Astrocyte (in vitro differentiated cells and primary cell): Measurements from ENCODE around the gene HOXD9. TPM values are rescaled to one million over a fixed set of nuclear protein-coding genes. Genes with fewer than 3 reads are reported as not detected.

ENCODE experiments used
- DNase-seq: peaks from one replicate; pipeline ENCODE4 v3.0.0-alpha.2; 2010; ENCODE audit warnings: low read depth
- FAIRE-seq: peaks from 2 replicates; lab custom pipeline; 2011; peaks lifted over from hg19 to GRCh38; lab: Jason Lieb, UNC
- H2AFZ ChIP-seq: 2 replicates; pipeline ENCODE4 v1.6.0; 2012; ENCODE audit warnings: low read depth, low read length, inconsistent platforms
- H3K27ac ChIP-seq: 2 replicates; pipeline ENCODE4 v1.5.1; 2011; ENCODE audit warnings: low read depth, low read length, inconsistent platforms
- H3K27me3 ChIP-seq: 2 replicates; pipeline ENCODE4 v1.6.0; 2011; ENCODE audit warnings: low read length, inconsistent platforms; ENCODE audit not compliant: insufficient read depth
- H3K36me3 ChIP-seq: 2 replicates; pipeline ENCODE4 v1.5.1; 2011; ENCODE audit warnings: low read length, inconsistent platforms; ENCODE audit not compliant: insufficient read depth
- H3K4me1 ChIP-seq: 2 replicates; pipeline ENCODE4 v1.5.1; 2011; ENCODE audit warnings: low read length, inconsistent platforms; ENCODE audit not compliant: insufficient read depth
- H3K4me2 ChIP-seq: 2 replicates; pipeline ENCODE4 v1.6.0; 2012; ENCODE audit warnings: low read length, inconsistent platforms
- H3K4me3 ChIP-seq: 2 replicates; pipeline ENCODE4 v1.5.1; 2011; ENCODE audit warnings: low read depth, mild to moderate bottlenecking, low read length, inconsistent platforms; ENCODE audit not compliant: insufficient read depth
- H3K79me2 ChIP-seq: 2 replicates; pipeline ENCODE4 v1.6.0; 2012; ENCODE audit warnings: mild to moderate bottlenecking, low read length, inconsistent platforms; ENCODE audit not compliant: insufficient read depth
- H3K9ac ChIP-seq: 2 replicates; pipeline ENCODE4 v1.6.0; 2012; ENCODE audit warnings: mild to moderate bottlenecking, low read length, inconsistent platforms
- H3K9me3 ChIP-seq: 2 replicates; pipeline ENCODE4 v1.5.1; 2012; ENCODE audit warnings: low read depth, mild to moderate bottlenecking, low read length, inconsistent platforms; ENCODE audit not compliant: insufficient read depth
- H4K20me1 ChIP-seq: 2 replicates; pipeline ENCODE4 v1.6.0; 2012; ENCODE audit warnings: low read length, inconsistent platforms; ENCODE audit not compliant: insufficient read depth
- H3K27ac Mint-ChIP-seq: one replicate; pipeline ENCODE4 v1.8.0; 2021; ENCODE audit warnings: mild to moderate bottlenecking, mixed read lengths; ENCODE audit not compliant: unreplicated experiment
- H3K27me3 Mint-ChIP-seq: one replicate; pipeline ENCODE4 v1.8.0; 2021; ENCODE audit warnings: low read depth, mixed read lengths; ENCODE audit not compliant: unreplicated experiment
- H3K36me3 Mint-ChIP-seq: one replicate; pipeline ENCODE4 v1.8.0; 2021; ENCODE audit warnings: low read depth, mixed read lengths; ENCODE audit not compliant: unreplicated experiment
- H3K4me1 Mint-ChIP-seq: one replicate; pipeline ENCODE4 v1.8.0; 2021; ENCODE audit warnings: low read depth, mixed read lengths; ENCODE audit not compliant: unreplicated experiment
- H3K4me3 Mint-ChIP-seq: one replicate; pipeline ENCODE4 v1.8.0; 2021; ENCODE audit warnings: mild to moderate bottlenecking, moderate library complexity, mixed read lengths; ENCODE audit not compliant: unreplicated experiment
- H3K9me3 Mint-ChIP-seq: one replicate; pipeline ENCODE4 v1.8.0; 2021; ENCODE audit warnings: mild to moderate bottlenecking, mixed read lengths; ENCODE audit not compliant: unreplicated experiment
- EZH2 ChIP-seq: IDR thresholded peaks from 2 replicates; pipeline ENCODE4 v1.6.1; 2012; ENCODE audit warnings: mild to moderate bottlenecking, low read length, inconsistent platforms; ENCODE audit not compliant: insufficient read depth
- total RNA-seq: library from RNA; stranded (reverse); gene quantifications from 2 replicates; pipeline ENCODE4 v1.2.1, GENCODE V29; 2021
- TF ChIP-seq, protein P1 (sequence below): IDR thresholded peaks from 2 replicates; pipeline ENCODE4 v1.5.1; 2011; ENCODE audit warnings: low read depth, mild to moderate bottlenecking, inconsistent platforms, low read length, moderate library complexity; ENCODE audit not compliant: insufficient read depth

HOXD9 gene
- total RNA-seq, 1 donor from 2014 or later, result not detected

DNA sequence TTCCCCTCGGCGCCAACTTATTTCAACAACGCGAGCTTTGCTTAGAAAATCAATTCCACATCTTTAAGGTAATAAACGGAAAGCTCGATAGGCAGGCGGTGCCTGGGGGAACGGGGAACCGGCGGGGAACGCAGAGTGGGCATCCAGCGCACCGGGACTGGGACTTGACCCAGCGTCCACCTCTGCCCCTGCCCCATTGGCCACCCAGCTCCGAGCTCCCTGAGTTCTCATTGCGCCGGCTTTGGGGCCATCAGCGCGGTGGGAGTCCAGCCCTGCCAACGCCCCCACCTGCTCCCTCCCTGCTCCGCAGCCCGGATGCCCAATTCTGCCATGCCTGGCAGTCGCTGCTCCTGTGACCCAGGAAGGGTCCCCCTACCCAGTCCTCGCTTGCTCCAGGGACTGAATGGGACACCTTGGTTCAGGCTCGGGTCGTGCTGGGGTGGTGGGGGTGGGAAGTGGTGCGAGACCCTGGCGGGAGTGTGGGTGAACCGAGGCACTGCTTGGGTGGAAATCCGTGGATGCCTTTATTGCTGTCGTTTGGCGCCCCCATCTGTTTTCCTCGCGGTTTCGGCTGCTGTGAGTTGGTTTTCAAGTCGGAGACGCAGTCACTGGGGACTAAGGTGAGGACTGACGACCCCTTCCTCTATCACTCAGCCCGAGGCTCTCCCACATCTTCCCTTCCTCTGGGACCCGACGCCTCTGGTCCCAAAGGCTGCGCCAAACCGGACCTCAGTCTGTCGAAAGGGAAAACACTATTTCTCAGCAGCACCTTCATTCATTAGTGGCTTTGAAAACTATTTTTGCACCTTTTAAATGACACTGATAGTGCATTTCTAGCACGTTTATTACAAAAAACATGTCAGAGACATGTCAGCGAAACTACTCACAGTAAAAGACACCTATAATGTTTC is 36.4 kb upstream of the HOXD9 start:
- Mint-ChIP-seq H3K9me3 (peaks cover 38% of the 10 kb centered on the region), H3K36me3 (peaks cover 2% of the 10 kb centered on the region), H3K4me1 (no peaks in the 10 kb centered on the region), H3K27ac (peak overlapping the region; percentile 50), H3K27me3 (peaks cover 92% of the 10 kb centered on the region), H3K4me3 (no peak overlapping the region)
- no peaks in the 10 kb centered on the region for H3K36me3 ChIP-seq
- no peak overlapping the region for H3K9ac ChIP-seq
- peaks cover 3% of the 10 kb centered on the region for H3K9me3 ChIP-seq
- no peak for DNase-seq
- H4K20me1 ChIP-seq, result peaks cover 25% of the 10 kb centered on the region
- H3K4me3 ChIP-seq, result no peak overlapping the region
- no peak overlapping the region for H3K27ac ChIP-seq
- H3K4me1 ChIP-seq, result no peaks in the 10 kb centered on the region
- FAIRE-seq, result no peak
- no peaks in the 10 kb centered on the region for H3K79me2 ChIP-seq
- no peak overlapping the region for H3K4me2 ChIP-seq
- TF ChIP-seq, protein P1, sequence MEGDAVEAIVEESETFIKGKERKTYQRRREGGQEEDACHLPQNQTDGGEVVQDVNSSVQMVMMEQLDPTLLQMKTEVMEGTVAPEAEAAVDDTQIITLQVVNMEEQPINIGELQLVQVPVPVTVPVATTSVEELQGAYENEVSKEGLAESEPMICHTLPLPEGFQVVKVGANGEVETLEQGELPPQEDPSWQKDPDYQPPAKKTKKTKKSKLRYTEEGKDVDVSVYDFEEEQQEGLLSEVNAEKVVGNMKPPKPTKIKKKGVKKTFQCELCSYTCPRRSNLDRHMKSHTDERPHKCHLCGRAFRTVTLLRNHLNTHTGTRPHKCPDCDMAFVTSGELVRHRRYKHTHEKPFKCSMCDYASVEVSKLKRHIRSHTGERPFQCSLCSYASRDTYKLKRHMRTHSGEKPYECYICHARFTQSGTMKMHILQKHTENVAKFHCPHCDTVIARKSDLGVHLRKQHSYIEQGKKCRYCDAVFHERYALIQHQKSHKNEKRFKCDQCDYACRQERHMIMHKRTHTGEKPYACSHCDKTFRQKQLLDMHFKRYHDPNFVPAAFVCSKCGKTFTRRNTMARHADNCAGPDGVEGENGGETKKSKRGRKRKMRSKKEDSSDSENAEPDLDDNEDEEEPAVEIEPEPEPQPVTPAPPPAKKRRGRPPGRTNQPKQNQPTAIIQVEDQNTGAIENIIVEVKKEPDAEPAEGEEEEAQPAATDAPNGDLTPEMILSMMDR, result peak; percentile 34
- TF ChIP-seq EZH2, result peak; percentile 34
- H3K27me3 ChIP-seq, result peaks cover 99% of the 10 kb centered on the region
- H2AFZ ChIP-seq, result no peak overlapping the region

DNA sequence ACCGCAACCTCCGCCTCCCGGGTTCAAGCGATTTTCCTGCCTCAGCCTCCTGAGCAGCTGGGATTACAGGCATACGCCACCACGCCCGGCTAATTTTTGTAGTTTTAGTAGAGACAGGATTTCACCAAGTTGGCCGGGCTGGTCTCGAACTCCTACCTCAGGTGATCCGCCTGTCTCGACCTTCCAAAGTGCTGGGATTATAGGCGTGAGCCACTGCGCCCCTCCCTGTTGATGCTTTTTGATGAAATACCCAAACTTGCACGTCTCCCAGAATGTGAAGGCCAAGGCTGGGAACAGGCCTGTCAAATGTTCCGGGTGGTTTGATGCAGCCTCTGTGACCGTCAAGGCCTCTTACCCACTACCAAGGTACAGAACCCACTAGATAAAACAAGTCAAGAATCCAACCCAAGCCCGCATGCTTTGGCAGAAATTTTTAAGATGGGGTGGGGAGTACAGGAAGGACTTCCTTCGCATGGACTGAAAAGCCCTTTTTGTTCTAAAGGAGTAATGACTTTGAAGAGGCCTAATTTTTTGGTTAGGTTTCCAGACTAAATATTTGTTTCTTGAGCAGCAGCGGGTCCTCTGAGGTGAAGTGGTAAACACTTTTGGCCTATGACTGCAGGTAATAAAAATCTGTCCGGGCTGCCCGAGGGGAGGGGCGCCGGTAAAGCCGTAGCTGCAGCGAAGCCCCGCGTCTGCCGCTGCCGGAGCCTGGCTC is 35.0 kb upstream of the HOXD9 start:
- H3K27ac Mint-ChIP-seq, result no peak overlapping the region
- H3K27ac ChIP-seq, result no peak overlapping the region
- H3K4me1 ChIP-seq, result no peaks in the 10 kb centered on the region
- no peak overlapping the region for H2AFZ ChIP-seq
- no peak overlapping the region for H3K9ac ChIP-seq
- no peaks in the 10 kb centered on the region for H3K4me1 Mint-ChIP-seq
- H3K27me3 ChIP-seq, result peaks cover 96% of the 10 kb centered on the region
- peak overlapping the region; percentile 76 for H3K4me2 ChIP-seq
- peak overlapping the region; percentile 21 for H3K4me3 ChIP-seq
- no peak overlapping the region for H3K4me3 Mint-ChIP-seq
- DNase-seq (no peak), FAIRE-seq (no peak)
- TF ChIP-seq, protein P1, result no peak
- peaks cover 94% of the 10 kb centered on the region for H3K27me3 Mint-ChIP-seq
- H3K79me2 ChIP-seq, result no peaks in the 10 kb centered on the region
- H3K9me3 ChIP-seq, result peaks cover 3% of the 10 kb centered on the region
- peaks cover 2% of the 10 kb centered on the region for H3K36me3 Mint-ChIP-seq
- peaks cover 39% of the 10 kb centered on the region for H3K9me3 Mint-ChIP-seq
- no peaks in the 10 kb centered on the region for H3K36me3 ChIP-seq
- peaks cover 17% of the 10 kb centered on the region for H4K20me1 ChIP-seq
